H9 (cell line): ENCODE data around the gene MPL. TPM values are rescaled to one million over a fixed set of nuclear protein-coding genes. Genes with fewer than 3 reads are reported as not detected.

ENCODE experiments used
- DNase-seq: peaks from one replicate; pipeline ENCODE4 v3.0.0-alpha.2; 2017
- H2AFZ ChIP-seq: one replicate; pipeline ENCODE4 v1.6.1; 2013; ENCODE audit warnings: mild to moderate bottlenecking, low read length, control low read depth, moderate library complexity
- H2AK5ac ChIP-seq: 2 replicates; pipeline ENCODE4 v1.6.1; 2013; ENCODE audit warnings: low read length, control low read depth, mixed read lengths; ENCODE audit not compliant: insufficient read length
- H2BK120ac ChIP-seq: one replicate; pipeline ENCODE4 v1.6.1; 2013; ENCODE audit warnings: low read depth, mild to moderate bottlenecking, low read length, control low read depth, inconsistent platforms; ENCODE audit not compliant: poor library complexity, severe bottlenecking
- H2BK12ac ChIP-seq: 2 replicates; pipeline ENCODE4 v1.6.1; 2013; ENCODE audit warnings: low read length, control low read depth, mixed read lengths, low read depth; ENCODE audit not compliant: insufficient read length
- H2BK15ac ChIP-seq: 2 replicates; pipeline ENCODE4 v1.6.1; 2013; ENCODE audit warnings: low read depth, low read length, control low read depth
- H2BK20ac ChIP-seq: one replicate; pipeline ENCODE4 v1.6.1; 2013; ENCODE audit warnings: low read depth, mild to moderate bottlenecking, low read length, control low read depth, inconsistent platforms; ENCODE audit not compliant: poor library complexity, severe bottlenecking
- H2BK5ac ChIP-seq: 2 replicates; pipeline ENCODE4 v1.6.1; 2013; ENCODE audit warnings: low read length, control low read depth, mixed read lengths; ENCODE audit not compliant: insufficient read length
- H3K14ac ChIP-seq: 2 replicates; pipeline ENCODE4 v1.6.1; 2013; ENCODE audit warnings: low read length, control low read depth; ENCODE audit not compliant: insufficient read depth
- H3K18ac ChIP-seq: 2 replicates; pipeline ENCODE4 v1.6.1; 2013; ENCODE audit warnings: low read depth, mild to moderate bottlenecking, mixed read lengths, low read length, control low read depth; ENCODE audit not compliant: insufficient read length
- H3K23ac ChIP-seq: 2 replicates; pipeline ENCODE4 v1.6.1; 2013; ENCODE audit warnings: low read length, control low read depth, mixed read lengths, low read depth; ENCODE audit not compliant: insufficient read length
- H3K23me2 ChIP-seq: 2 replicates; pipeline ENCODE4 v1.6.1; 2013; ENCODE audit warnings: low read depth, mild to moderate bottlenecking, mixed read lengths, low read length, control low read depth; ENCODE audit not compliant: insufficient read length, poor library complexity, severe bottlenecking
- H3K27ac ChIP-seq: 2 replicates; pipeline ENCODE4 v1.5.1; 2013; ENCODE audit warnings: low read length, control low read depth, mixed read lengths, low read depth; ENCODE audit not compliant: insufficient read length
- H3K27me3 ChIP-seq: 2 replicates; pipeline ENCODE4 v1.6.1; 2013; ENCODE audit warnings: low read length, control low read depth, inconsistent platforms; ENCODE audit not compliant: insufficient read depth
- H3K4ac ChIP-seq: 2 replicates; pipeline ENCODE4 v1.6.1; 2013; ENCODE audit warnings: low read depth, mild to moderate bottlenecking, control low read depth, inconsistent platforms, low read length, moderate library complexity
- H3K4me1 ChIP-seq: 2 replicates; pipeline ENCODE4 v1.6.1; 2013; ENCODE audit warnings: low read length, control low read depth, inconsistent platforms; ENCODE audit not compliant: insufficient read depth
- H3K4me2 ChIP-seq: 2 replicates; pipeline ENCODE4 v1.6.1; 2013; ENCODE audit warnings: low read length, control low read depth, mixed read lengths; ENCODE audit not compliant: insufficient read length, insufficient read depth
- H3K56ac ChIP-seq: 2 replicates; pipeline ENCODE4 v1.6.1; 2013; ENCODE audit warnings: low read depth, mild to moderate bottlenecking, mixed read lengths, low read length, control low read depth; ENCODE audit not compliant: insufficient read length
- H3K79me1 ChIP-seq: 2 replicates; pipeline ENCODE4 v1.6.1; 2013; ENCODE audit warnings: low read depth, mild to moderate bottlenecking, moderate library complexity, low read length, control low read depth, inconsistent platforms; ENCODE audit not compliant: insufficient read depth, poor library complexity, severe bottlenecking
- H3K79me2 ChIP-seq: 2 replicates; pipeline ENCODE4 v1.6.1; 2013; ENCODE audit warnings: low read length, control low read depth, inconsistent platforms; ENCODE audit not compliant: insufficient read depth
- H3K9ac ChIP-seq: 2 replicates; pipeline ENCODE4 v1.6.1; 2013; ENCODE audit warnings: low read length, control low read depth, mixed read lengths; ENCODE audit not compliant: insufficient read length; ENCODE audit errors: extremely low read depth
- H3K9me3 ChIP-seq: one replicate; pipeline ENCODE4 v1.6.1; 2013; ENCODE audit warnings: low read depth, low read length, inconsistent platforms; ENCODE audit not compliant: control insufficient read depth
- H3T11ph ChIP-seq: one replicate; pipeline ENCODE4 v1.6.1; 2013; ENCODE audit warnings: mild to moderate bottlenecking, low read length, control low read depth, inconsistent platforms
- H4K20me1 ChIP-seq: one replicate; pipeline ENCODE4 v1.6.1; 2013; ENCODE audit not compliant: control insufficient read depth, insufficient read length, insufficient read depth
- H4K5ac ChIP-seq: 2 replicates; pipeline ENCODE4 v1.6.1; 2013; ENCODE audit warnings: low read depth, mild to moderate bottlenecking, mixed read lengths, low read length, control low read depth; ENCODE audit not compliant: insufficient read length
- H4K8ac ChIP-seq: replicated peaks from 2 replicates; pipeline ENCODE4 v1.6.1; 2013; ENCODE audit warnings: low read length, control low read depth, mixed read lengths, low read depth; ENCODE audit not compliant: insufficient read length
- H4K91ac ChIP-seq: 2 replicates; pipeline ENCODE4 v1.6.1; 2013; ENCODE audit warnings: low read depth, mild to moderate bottlenecking, moderate library complexity, mixed read lengths, low read length, control low read depth; ENCODE audit not compliant: insufficient read length
- H3K27ac Mint-ChIP-seq, 3 experiments: 2 replicates in 2 of 3; 3 replicates in 1 of 3; pipeline ENCODE4 v1.8.0; 2020 to 2021; ENCODE audit warnings: mixed read lengths in 3 of 3, mild to moderate bottlenecking in 1 of 3, moderate library complexity in 1 of 3
- H3K27me3 Mint-ChIP-seq: 2 replicates; pipeline ENCODE4 v1.8.0; 2021; ENCODE audit warnings: low read depth, mild to moderate bottlenecking, moderate library complexity, mixed read lengths
- H3K36me3 Mint-ChIP-seq, 3 experiments: 2 replicates in 2 of 3; 3 replicates in 1 of 3; pipeline ENCODE4 v1.8.0; 2020 to 2021; ENCODE audit warnings: low read depth in 3 of 3, mixed read lengths in 3 of 3; ENCODE audit not compliant: insufficient read depth in 1 of 3
- H3K4me1 Mint-ChIP-seq, 2 experiments: 2 replicates each; pipeline ENCODE4 v1.8.0; 2020; ENCODE audit warnings: mixed read lengths in 2 of 2
- H3K4me3 Mint-ChIP-seq, 2 experiments: 2 replicates in 1 of 2; 3 replicates in 1 of 2; pipeline ENCODE4 v1.8.0; 2020 to 2021; ENCODE audit warnings: mild to moderate bottlenecking in 2 of 2, mixed read lengths in 2 of 2, moderate library complexity in 1 of 2
- H3K9me3 Mint-ChIP-seq, 2 experiments: 2 replicates in 1 of 2; 3 replicates in 1 of 2; pipeline ENCODE4 v1.8.0; 2020; ENCODE audit warnings: mild to moderate bottlenecking in 2 of 2, mixed read lengths in 2 of 2, moderate library complexity in 1 of 2
- CTCF ChIP-seq: fragments of 200-600 bp; sonication (generic); conservative IDR thresholded peaks from 3 replicates; pipeline ENCODE4 v1.8.0; 2021; ENCODE audit warnings: antibody characterized with exemption, mild to moderate bottlenecking
- WGBS: extraction: QIAGEN DNeasy Blood & Tissue Kit; methylation state at CpG from one replicate; pipeline ENCODE4 v1.1.7; 2013; ENCODE audit warnings: missing lambda C conversion rate, low lambda C conversion rate, mixed read lengths; ENCODE audit not compliant: insufficient read length; ENCODE audit errors: extremely low coverage; 5-methylcytosine and 5-hydroxymethylcytosine counted together
- total RNA-seq: library from RNA; stranded (reverse); gene quantifications from 2 replicates; pipeline ENCODE4 v1.2.1, GENCODE V29; 2021

MPL gene
- total RNA-seq, 1 experiment from 2014 or later = not detected

- H3T11ph ChIP-seq = no peak overlapping the region
These were observed 13.4 kb downstream of the MPL start for GRCh38 chr1:43350976-43351375.

More at GRCh38 chr1:43350976-43351375, 13.4 kb downstream of the MPL start:
- no peak for DNase-seq
- no peaks in the 10 kb centered on the region for H4K20me1 ChIP-seq
- H2BK12ac ChIP-seq = no peak overlapping the region
- no peak overlapping the region for H3K4ac ChIP-seq
- H2BK5ac ChIP-seq = no peak overlapping the region
- H4K91ac ChIP-seq = no peak overlapping the region
- no peak overlapping the region for H3K56ac ChIP-seq
- peaks cover 4% of the 10 kb centered on the region for H3K27me3 ChIP-seq
- no peak overlapping the region for H3K27ac ChIP-seq
- H3K14ac ChIP-seq = no peak overlapping the region
- no peak overlapping the region for H2BK120ac ChIP-seq
- peaks cover 0 to 2% (median 2%) of the 10 kb centered on the region in 3 experiments; a peak in 3 of 7 replicates for H3K36me3 Mint-ChIP-seq
- no peak overlapping the region for H3K4me2 ChIP-seq
- H4K8ac ChIP-seq = no peak overlapping the region
- peaks cover 5% of the 10 kb centered on the region for H3K4me1 ChIP-seq
- no CpG with 5 or more reads among the region's 1 CpG for WGBS
- H2BK15ac ChIP-seq = no peak overlapping the region
- no peaks in the 10 kb centered on the region for H3K9me3 Mint-ChIP-seq
- H3K79me1 ChIP-seq = no peaks in the 10 kb centered on the region
- no peak overlapping the region for H3K27ac Mint-ChIP-seq
- no peaks in the 10 kb centered on the region for H3K79me2 ChIP-seq
- no peak overlapping the region for H3K4me3 Mint-ChIP-seq
- no peak overlapping the region for H2BK20ac ChIP-seq
- H2AFZ ChIP-seq = no peak overlapping the region
- H3K23ac ChIP-seq = no peak overlapping the region
- H3K27me3 Mint-ChIP-seq = peaks cover 16% of the 10 kb centered on the region
- peaks cover 10% of the 10 kb centered on the region for H3K23me2 ChIP-seq
- no peak overlapping the region for H4K5ac ChIP-seq
- no peak overlapping the region for H3K18ac ChIP-seq
- peaks cover 29 to 43% of the 10 kb centered on the region in 2 experiments for H3K4me1 Mint-ChIP-seq
- TF ChIP-seq CTCF = no peak
- no peaks in the 10 kb centered on the region for H3K9me3 ChIP-seq
- H3K9ac ChIP-seq = no peak overlapping the region
- no peak overlapping the region for H2AK5ac ChIP-seq
